Esophagus squamous epithelium (tissue), 5 donors: ENCODE results near the gene NRCAM. TPM values are rescaled to one million over a fixed set of nuclear protein-coding genes. Genes with fewer than 3 reads are reported as not detected.

Experiments
- DNase-seq: peaks from one replicate; lab custom pipeline; 2025; lab: John Stamatoyannopoulos, UW
- H3K27ac ChIP-seq, 4 donors: fragments of 200-600 bp; sonication (generic); one replicate each; pipeline ENCODE4 v1.5.1; 2016 to 2019; ENCODE audit warnings: mild to moderate bottlenecking in 1 of 4
- H3K27me3 ChIP-seq, 4 donors: fragments of 200-600 bp; sonication (generic); 1 replicate in 3 of 4; 2 replicates in 1 of 4; pipeline versions ENCODE4 v1.5.1 to v1.6.0; 2017 to 2021; ENCODE audit warnings: antibody characterized with exemption in 1 of 4
- H3K36me3 ChIP-seq, 3 donors: fragments of 200-600 bp; sonication (generic); one replicate each; pipeline ENCODE4 v1.5.1; 2016 to 2019
- H3K4me1 ChIP-seq, 3 donors: fragments of 200-600 bp; sonication (generic); one replicate each; pipeline ENCODE4 v1.5.1; 2017 to 2019
- H3K4me3 ChIP-seq, 4 donors: fragments of 200-600 bp; sonication (generic); 1 replicate in 3 of 4; 2 replicates in 1 of 4; pipeline ENCODE4 v1.5.1; 2016 to 2019; ENCODE audit warnings: mild to moderate bottlenecking in 2 of 4, moderate library complexity in 1 of 4
- H3K9me3 ChIP-seq, 3 donors: fragments of 200-600 bp; sonication (generic); one replicate each; pipeline ENCODE4 v1.5.1; 2016 to 2019
- CTCF ChIP-seq, 6 experiments: fragments of 450-650 bp in 4 of 6; fragments of 200-600 bp in 2 of 6; sonication (generic) in 2 of 6; IDR thresholded peaks; one replicate each; pipeline ENCODE4 v1.5.1; 2016 to 2019; ENCODE audit warnings: antibody characterized with exemption in 6 of 6, mild to moderate bottlenecking in 4 of 6, moderate library complexity in 4 of 6
- POLR2A ChIP-seq, 4 donors: fragments of 450-650 bp; IDR thresholded peaks; one replicate each; pipeline ENCODE4 v1.6.1; 2017; ENCODE audit warnings: antibody characterized with exemption in 4 of 4, mild to moderate bottlenecking in 4 of 4, moderate library complexity in 3 of 4
- WGBS, 2 donors: methylation state at CpG; one replicate each; pipeline ENCODE4 v1.1.5; 2018; 5-methylcytosine and 5-hydroxymethylcytosine counted together
- intact Hi-C: fragments of 100-400 bp; cut with DNase I; formaldehyde crosslinking; loops from one replicate; pipeline ENCODE4 v1.15.0; 2022
- total RNA-seq, 4 donors: library from RNA; depleted of rRNA; stranded (reverse); fragments of >200 nt; gene quantifications; one replicate each; pipeline ENCODE4 v1.1.0, GENCODE V29; 2016
- donor health status: DM: yes; HTN: yes; CAD: no.

The NRCAM gene
- total RNA-seq, 4 donors from 2014 or later: 1.5 to 9.8 (median 6.3) TPM; not detected in 1

- Histone ChIP-seq H3K4me3 (no peak overlapping the region), H3K9me3 (no peaks in the 10 kb centered on the region), H3K27ac (no peak overlapping the region), H3K27me3 (no peaks in the 10 kb centered on the region), H3K36me3 (no peaks in the 10 kb centered on the region), H3K4me1 (no peaks in the 10 kb centered on the region)
- 51 to 76% methylated on average over 4 of the region's 4 CpGs for WGBS, 2 donors
- TF ChIP-seq CTCF (IDR thresholded peaks at IDR 0.05): no peak
- no peak for TF ChIP-seq POLR2A (IDR thresholded peaks at IDR 0.05)
- intact Hi-C loops: no loop called here
- DNase-seq: no peak
Measured at GRCh38 chr7:108202743-108203142, 253.5 kb downstream of the NRCAM start.

- no peak for DNase-seq
- 43 to 56% methylated on average over 2 of the region's 2 CpGs for WGBS, 2 donors
- no peak overlapping the region for H3K27ac ChIP-seq
- H3K9me3 ChIP-seq: no peaks in the 10 kb centered on the region
- H3K4me3 ChIP-seq: no peak overlapping the region
- H3K27me3 ChIP-seq: no peaks in the 10 kb centered on the region
- no peaks in the 10 kb centered on the region for H3K4me1 ChIP-seq
- intact Hi-C loops: no loop called here
- TF ChIP-seq POLR2A (IDR thresholded peaks at IDR 0.05): no peak
- TF ChIP-seq CTCF (IDR thresholded peaks at IDR 0.05): no peak
- no peaks in the 10 kb centered on the region for H3K36me3 ChIP-seq
Measured at GRCh38 chr7:108201766-108202165, 254.5 kb downstream of the NRCAM start.

GRCh38 chr7:108200326-108200725 lies 255.9 kb downstream of the NRCAM start:
- H3K27me3 ChIP-seq: no peaks in the 10 kb centered on the region
- DNase-seq: no peak
- no peaks in the 10 kb centered on the region for H3K4me1 ChIP-seq
- no peaks in the 10 kb centered on the region for H3K36me3 ChIP-seq
- TF ChIP-seq CTCF (IDR thresholded peaks at IDR 0.05): no peak
- no peak for TF ChIP-seq POLR2A (IDR thresholded peaks at IDR 0.05)
- H3K9me3 ChIP-seq: no peaks in the 10 kb centered on the region
- intact Hi-C loops: no loop called here
- H3K4me3 ChIP-seq: no peak overlapping the region
- no peak overlapping the region for H3K27ac ChIP-seq
- 36 to 56% methylated on average over 1 of the region's 1 CpG for WGBS, 2 donors

GRCh38 chr7:108197371-108198091 lies 258.7 kb downstream of the NRCAM start:
- DNase-seq: no peak
- intact Hi-C loops: no loop called here
- Histone ChIP-seq H3K27ac (no peak overlapping the region), H3K4me3 (no peak overlapping the region), H3K4me1 (no peaks in the 10 kb centered on the region), H3K27me3 (no peaks in the 10 kb centered on the region), H3K9me3 (no peaks in the 10 kb centered on the region), H3K36me3 (no peaks in the 10 kb centered on the region)
- WGBS, 2 donors: 73 to 77% methylated on average over 3 of the region's 3 CpGs
- TF ChIP-seq CTCF (IDR thresholded peaks at IDR 0.05) (no peak), POLR2A (IDR thresholded peaks at IDR 0.05) (no peak)

GRCh38 chr7:108196004-108196403 lies 260.2 kb downstream of the NRCAM start:
- no peaks in the 10 kb centered on the region for H3K27me3 ChIP-seq
- intact Hi-C loops: no loop called here
- no peaks in the 10 kb centered on the region for H3K9me3 ChIP-seq
- no peak for DNase-seq
- H3K36me3 ChIP-seq: no peaks in the 10 kb centered on the region
- H3K4me3 ChIP-seq: no peak overlapping the region
- no peak overlapping the region for H3K27ac ChIP-seq
- no peak for TF ChIP-seq CTCF (IDR thresholded peaks at IDR 0.05)
- no peak for TF ChIP-seq POLR2A (IDR thresholded peaks at IDR 0.05)
- WGBS, 2 donors: 0 to 20% methylated on average over 1 of the region's 1 CpG
- no peaks in the 10 kb centered on the region for H3K4me1 ChIP-seq
